GM04503 (cell line): Measurements from ENCODE around the gene DHRS1.

Source experiments
- DNase-seq: peaks from one replicate; pipeline ENCODE4 v3.0.0-alpha.2; 2012; ENCODE audit warnings: low read depth

Gene DHRS1

DNA sequence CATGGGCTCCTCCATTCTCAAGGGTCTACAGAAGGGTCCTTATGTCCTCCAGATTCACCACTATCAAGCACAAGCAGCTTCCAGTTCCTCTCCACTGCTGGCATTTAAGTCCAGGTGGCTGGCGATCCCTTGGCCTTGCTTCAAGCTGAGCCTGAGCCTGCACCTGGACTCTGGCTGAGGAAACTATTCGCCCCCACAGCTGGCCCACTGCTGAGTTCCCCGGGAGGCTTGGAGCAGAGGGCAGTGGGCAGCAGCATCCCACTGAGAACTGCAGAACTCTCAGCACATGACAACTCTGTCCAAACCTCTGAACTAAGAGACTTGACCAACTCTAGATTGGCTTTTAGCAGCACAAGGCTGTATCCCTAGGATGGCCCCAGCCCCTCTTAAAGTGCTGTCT is 16.8 kb downstream of the DHRS1 start:
- DNase-seq: no peak

- DNase-seq: no peak
Observed at GRCh38 chr14:24281636-24282035, 17.9 kb downstream of the DHRS1 start.

GRCh38 chr14:24280797-24281460 is 18.7 kb downstream of the DHRS1 start:
- no peak for DNase-seq

DNA sequence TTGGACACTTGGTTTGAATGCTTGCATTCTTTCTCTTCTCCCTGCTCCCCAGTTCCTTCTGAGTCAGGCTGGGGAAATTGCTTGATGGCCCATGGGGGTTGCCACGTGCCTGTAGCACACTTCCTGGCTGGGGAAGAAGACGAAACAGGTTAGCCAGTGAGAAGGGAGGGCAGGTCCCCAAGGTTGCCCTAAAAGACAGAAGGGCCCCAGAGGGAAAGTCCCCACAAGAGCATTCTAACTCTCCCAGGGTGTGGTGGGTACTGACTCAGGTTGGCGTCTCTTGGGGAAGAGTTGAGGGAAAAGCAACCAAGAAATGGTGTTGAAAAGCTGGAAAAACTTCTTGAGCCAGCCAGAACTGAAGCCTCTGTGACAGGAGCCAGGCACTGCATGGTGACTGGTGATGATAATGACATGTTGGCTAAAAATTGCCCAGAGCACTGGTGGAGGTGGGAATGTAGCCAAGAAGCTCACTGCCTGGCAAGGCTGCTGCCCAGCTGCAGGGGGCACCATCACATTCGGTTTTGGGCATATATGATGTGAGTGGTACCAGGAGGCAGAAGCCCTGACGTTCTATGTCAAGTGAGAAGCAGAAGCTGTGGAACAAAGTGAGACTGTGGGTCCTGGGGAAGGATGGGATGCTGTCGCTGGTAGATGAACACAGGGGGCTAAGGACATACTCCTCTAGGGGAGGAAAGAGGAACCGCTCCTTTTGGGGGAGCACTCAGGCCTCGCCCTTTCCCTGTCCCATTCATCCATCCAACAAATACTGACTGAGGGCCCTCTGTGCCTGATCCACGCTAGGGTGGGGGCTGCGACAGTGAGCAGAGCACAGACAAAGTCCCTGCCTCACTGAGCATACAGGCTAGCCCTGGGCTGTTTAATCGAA is 20.0 kb downstream of the DHRS1 start:
- DNase-seq: no peak

DNA sequence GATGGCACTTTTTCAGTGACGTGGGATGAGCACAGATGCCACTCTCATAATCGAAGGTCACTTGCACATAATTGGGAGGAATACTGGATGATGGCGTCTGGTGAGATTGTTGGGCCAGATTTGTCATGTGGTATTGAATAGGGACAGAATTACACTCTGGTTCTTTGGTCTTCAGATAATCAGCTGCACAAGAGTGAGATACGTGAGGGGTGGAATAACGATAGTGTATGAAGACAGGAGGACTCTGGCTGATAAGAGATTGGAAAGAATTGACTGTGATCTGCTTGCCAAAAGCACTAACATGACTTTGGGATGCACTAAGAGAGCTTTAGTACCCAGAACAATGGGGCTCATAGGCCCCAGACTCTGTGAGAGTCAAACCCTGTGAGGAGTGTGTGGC is 21.2 kb downstream of the DHRS1 start:
- no peak for DNase-seq

- no peak for DNase-seq
Observed at GRCh38 chr14:24277606-24278321, 21.8 kb downstream of the DHRS1 start.

DNA sequence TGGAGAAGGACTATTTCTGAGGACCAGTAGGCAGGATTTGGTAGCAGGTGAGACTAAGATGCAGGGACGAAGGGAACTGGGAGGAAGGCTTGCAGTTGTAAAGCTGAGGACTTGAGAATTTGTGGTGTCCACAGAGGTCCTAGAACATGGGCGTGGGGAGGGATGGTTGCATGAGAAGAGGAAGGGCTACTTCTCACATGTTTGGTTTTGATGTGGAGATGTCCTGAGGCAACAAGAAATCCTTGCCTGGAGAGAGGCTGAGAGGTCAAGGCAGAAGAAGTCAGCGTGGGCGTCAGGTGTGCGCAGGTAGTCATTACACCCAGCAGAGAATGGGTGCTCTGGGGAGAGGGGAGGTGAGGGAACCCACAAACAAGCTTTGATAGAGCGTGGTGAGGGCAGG is 22.5 kb downstream of the DHRS1 start:
- no peak for DNase-seq

- no peak for DNase-seq
Observed at GRCh38 chr14:24274101-24274543, 25.5 kb downstream of the DHRS1 start.

DNA sequence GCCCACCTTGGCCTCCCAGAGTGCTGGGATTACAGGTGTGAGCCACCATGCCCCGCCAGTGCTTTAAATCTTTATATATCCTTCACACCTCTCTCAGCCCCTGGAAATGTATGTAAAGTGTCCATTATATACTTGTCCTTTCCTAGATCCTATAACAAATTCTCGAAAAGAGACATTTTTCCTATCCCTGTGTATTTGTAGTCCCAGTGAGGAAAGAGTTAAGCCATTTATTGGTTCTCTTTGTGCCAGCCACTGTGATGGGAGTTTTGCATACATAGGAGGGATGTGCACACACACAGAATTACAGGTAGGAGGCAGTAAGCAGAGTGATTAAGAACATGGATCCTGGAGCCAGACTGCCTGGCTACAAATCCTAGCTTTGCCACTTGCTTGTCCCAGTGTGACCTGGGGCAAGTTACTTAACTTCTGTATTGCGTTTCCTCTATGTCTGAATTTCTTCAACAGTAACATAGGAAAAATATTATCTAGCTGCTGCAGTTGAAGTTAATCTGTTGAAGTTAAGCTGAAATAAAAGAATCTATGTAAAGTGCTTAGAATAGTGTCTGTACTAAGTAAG is 26.1 kb downstream of the DHRS1 start:
- no peak for DNase-seq

DNA sequence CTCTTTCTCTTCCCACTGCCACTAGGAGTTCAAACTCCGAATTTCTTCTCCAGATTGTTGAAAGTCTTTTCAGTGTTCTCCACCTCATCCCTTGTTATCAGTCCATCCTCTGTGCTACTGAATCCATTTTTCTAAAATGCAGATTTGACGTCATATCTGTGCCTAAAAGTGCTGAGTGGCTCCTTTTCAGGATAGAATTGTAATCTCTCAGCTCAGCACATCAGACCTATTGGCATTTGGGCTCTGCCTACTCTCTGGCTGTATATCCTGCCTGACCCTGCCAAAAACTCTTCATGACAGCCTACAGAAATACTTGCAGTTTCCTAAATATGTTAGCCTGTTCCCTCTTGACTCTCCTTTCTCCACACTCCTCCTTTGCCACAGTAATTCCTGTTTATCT is 27.1 kb downstream of the DHRS1 start:
- no peak for DNase-seq

- no peak for DNase-seq
Observed at GRCh38 chr14:24271834-24272263, 27.7 kb downstream of the DHRS1 start.

- no peak for DNase-seq
Observed at GRCh38 chr14:24271134-24271833, 28.3 kb downstream of the DHRS1 start, which contains the start of gene RABGGTA. Gene RABGGTA (minus strand): TSS chr14:24271597. CDS start chr14:24271115, 482 bp downstream.

GRCh38 chr14:24270537-24271133 is 28.9 kb downstream of the DHRS1 start:
- no peak for DNase-seq

DNA sequence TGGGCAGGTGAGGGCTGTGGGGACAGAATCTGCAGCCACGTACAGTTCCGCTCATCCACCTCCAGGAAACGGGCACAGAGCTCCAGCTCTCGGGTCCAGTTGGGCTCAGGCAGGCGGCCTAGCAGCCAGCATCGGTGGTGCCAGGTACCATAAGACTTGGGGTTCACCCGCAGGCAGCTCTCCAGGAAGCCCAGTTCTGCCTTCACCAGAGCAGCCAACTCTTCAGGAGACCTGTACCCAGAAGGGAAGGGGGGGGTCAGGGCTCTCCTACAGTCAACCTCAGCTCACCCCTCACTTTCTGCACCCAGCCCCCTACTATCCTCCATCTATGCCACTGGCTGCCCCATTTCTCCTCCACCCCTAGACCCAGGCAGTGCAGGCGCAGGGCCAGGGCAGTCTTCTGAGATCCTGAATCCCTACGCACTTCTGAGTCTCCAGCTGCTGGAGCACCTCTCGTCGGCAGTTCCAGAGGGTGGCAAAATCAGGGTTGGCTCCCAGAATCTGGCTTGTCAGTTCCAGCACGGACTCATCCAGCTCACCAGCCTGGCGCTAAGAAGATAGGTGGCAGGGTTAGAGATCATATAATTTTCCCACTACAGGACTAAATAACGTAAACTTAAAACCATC is 29.6 kb downstream of the DHRS1 start:
- no peak for DNase-seq

- no peak for DNase-seq
Observed at GRCh38 chr14:24269368-24269767, 30.2 kb downstream of the DHRS1 start.

GRCh38 chr14:24268225-24268624 is 31.4 kb downstream of the DHRS1 start:
- DNase-seq: no peak

- DNase-seq: no peak
Observed at GRCh38 chr14:24267516-24267915, 32.1 kb downstream of the DHRS1 start.

DNA sequence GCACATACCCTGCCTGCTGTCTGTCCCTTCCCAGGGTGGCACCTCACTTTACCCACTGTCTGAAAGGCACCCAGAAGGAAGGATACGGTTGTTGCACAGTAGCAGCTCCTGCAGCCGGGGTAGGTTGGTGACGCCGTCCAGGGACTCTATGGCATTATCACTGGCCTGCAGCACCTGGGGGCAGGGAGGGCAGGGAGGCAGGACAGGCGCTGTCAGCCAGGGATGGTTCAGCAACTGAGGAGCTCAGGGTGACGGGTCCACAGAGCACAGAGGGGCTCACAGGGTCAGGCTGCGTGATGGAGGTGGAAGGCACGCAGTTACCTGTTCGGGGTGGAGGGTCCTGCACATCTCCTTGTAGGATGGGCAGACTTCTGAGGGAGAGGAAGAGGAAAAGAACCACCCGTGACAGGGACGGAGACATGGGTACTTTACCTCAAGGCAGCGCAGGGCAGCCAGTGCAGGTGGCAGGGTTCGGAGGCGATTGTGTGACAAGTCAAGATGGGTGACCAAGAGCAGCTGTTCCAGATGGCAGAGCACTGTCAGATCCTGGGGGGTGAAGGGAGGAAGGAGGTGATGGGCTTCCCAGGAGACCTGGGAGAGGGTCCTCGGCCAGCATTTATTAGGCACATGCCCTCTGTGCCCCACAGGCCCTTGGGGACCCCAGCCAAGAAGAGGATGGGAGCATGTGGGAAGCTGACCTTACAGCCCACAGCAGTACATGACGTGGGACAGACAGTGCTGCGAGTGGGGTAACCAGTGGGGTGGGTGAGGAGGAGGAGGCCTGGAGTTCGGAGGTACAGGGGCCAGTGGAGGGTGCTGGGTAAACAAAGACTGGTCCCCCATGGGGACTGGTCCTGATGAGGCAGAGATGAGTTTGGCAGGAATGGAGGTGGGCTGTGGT is 33.0 kb downstream of the DHRS1 start:
- no peak for DNase-seq

DNA sequence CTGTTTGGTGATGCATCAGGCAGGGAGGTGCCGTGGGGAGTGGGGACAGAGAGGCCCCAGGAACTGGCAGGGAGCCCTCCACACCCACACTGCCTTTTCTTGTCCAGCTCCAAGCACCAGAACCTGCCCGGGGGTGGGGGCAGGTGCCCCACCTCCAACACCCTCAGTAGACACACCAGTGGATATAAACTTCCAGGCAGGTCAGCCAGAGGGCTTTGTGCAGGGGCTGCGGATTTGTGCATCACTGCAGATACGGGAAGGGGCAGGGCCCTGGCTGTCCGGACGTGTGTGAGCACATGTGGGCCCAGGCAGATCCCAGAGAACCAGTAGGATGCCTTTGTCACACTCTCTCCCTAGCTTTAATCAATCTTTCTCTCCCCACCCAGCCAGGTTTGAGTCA is 35.3 kb downstream of the DHRS1 start:
- no peak for DNase-seq

DNA sequence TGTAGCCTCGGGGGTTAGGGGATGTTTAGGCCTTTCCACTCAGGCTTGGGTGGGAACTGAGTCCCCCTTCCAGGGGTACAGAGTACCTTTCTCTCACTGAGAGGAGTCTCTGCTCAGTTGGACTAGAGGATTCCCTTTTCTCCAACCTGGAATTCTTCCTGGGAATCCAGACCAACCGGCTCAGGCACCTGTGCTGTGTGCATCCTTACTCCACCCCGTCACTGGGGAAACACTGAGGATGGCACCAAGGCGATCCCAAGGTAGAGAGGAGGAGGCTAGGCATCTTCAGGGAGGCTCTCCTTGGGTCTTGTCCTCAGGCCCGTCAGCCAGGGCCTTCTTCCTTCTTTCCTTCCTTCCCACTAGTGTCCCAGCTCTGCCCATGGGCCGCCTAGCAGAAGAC is 35.7 kb downstream of the DHRS1 start:
- DNase-seq: no peak
